Mucosa of descending colon (tissue), 3 donors: ENCODE results near the gene HBQ1. TPM values are rescaled to one million over a fixed set of nuclear protein-coding genes. Genes with fewer than 3 reads are reported as not detected.
"Not testable (repeated sequence)": the region's sequence is repeated elsewhere in the genome, so short reads cannot be mapped to it uniquely, and the experiment has no call there.

Source experiments
- ATAC-seq: fragments of 200-7000 bp; cut with Tn5 transposase; one replicate; pipeline ENCODE4 v1.9.1; 2020; ENCODE audit warnings: mild to moderate bottlenecking, moderate library complexity
- DNase-seq, 3 donors: peaks; one replicate each; pipeline ENCODE4 v3.0.0-alpha.2; 2020
- H3K36me3 ChIP-seq: fragments of 200-600 bp; one replicate; pipeline ENCODE4 v1.8.0; 2021; ENCODE audit warnings: low read depth, mild to moderate bottlenecking
- H3K4me1 ChIP-seq: fragments of 200-600 bp; one replicate; pipeline ENCODE4 v1.8.0; 2021; ENCODE audit warnings: low read depth, mild to moderate bottlenecking
- H3K4me3 ChIP-seq: fragments of 200-600 bp; one replicate; pipeline ENCODE4 v1.8.0; 2021; ENCODE audit warnings: mild to moderate bottlenecking
- H3K9me3 ChIP-seq: fragments of 200-600 bp; one replicate; pipeline ENCODE4 v1.8.0; 2021; ENCODE audit warnings: mild to moderate bottlenecking
- intact Hi-C, 2 donors: fragments of 100-400 bp; cut with DNase I in 1 of 2; cut with micrococcal nuclease in 1 of 2; formaldehyde crosslinking; loops; one replicate each; pipeline versions ENCODE4 v1.11.0 to v1.11.1; 2022; cut with DNase I, micrococcal nuclease
- total RNA-seq, 3 donors: library from RNA; stranded (reverse); fragmentation: NEBNext Ultra II Directional in 2 of 3; extraction: Animal tissue kit (Norgen Biotek cat#: 25700) in 2 of 3; gene quantifications; one replicate each; pipeline versions ENCODE4 v1.2.1 to v1.2.4, GENCODE V29; 2021 to 2023
- TF ChIP-seq, protein P1 (sequence below): fragments of 200-600 bp; IDR thresholded peaks from one replicate; pipeline ENCODE4 v1.8.0; 2022; ENCODE audit warnings: antibody characterized with exemption, mild to moderate bottlenecking
- donor health status: DM: no; HTN: no; CAD: no; lungs with moderate emphysema.
- donor health status: DM: no; HTN: no; CAD: no.
- donor health status: DM: no; HTN: yes; CAD: no.

The HBQ1 gene
- total RNA-seq, 3 donors from 2014 or later = not detected

DNA sequence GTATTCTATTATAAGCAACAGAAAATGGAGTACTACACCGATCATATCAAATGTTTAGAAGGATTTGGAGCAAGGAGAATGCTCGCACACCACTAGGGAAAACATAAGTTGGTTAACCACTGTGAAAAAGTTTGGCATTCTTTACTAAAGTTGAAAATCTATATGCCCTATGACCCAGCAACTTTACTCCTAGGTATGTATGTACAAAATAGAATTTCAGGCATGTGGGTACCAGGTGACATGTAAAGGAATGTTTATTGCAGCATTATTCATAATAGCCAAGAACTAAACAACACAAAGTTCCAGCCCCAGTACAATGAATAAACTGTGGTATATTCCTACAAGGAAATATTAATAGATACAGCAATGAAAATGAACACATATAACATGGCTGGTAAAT is 33.6 kb upstream of the HBQ1 start:
- Histone ChIP-seq H3K4me3 (no peak overlapping the region), H3K9me3 (no peaks in the 10 kb centered on the region), H3K4me1 (no peaks in the 10 kb centered on the region), H3K36me3 (no peaks in the 10 kb centered on the region)
- intact Hi-C loops = no loop called here
- TF ChIP-seq, protein P1, sequence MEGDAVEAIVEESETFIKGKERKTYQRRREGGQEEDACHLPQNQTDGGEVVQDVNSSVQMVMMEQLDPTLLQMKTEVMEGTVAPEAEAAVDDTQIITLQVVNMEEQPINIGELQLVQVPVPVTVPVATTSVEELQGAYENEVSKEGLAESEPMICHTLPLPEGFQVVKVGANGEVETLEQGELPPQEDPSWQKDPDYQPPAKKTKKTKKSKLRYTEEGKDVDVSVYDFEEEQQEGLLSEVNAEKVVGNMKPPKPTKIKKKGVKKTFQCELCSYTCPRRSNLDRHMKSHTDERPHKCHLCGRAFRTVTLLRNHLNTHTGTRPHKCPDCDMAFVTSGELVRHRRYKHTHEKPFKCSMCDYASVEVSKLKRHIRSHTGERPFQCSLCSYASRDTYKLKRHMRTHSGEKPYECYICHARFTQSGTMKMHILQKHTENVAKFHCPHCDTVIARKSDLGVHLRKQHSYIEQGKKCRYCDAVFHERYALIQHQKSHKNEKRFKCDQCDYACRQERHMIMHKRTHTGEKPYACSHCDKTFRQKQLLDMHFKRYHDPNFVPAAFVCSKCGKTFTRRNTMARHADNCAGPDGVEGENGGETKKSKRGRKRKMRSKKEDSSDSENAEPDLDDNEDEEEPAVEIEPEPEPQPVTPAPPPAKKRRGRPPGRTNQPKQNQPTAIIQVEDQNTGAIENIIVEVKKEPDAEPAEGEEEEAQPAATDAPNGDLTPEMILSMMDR = no peak
- no peak for ATAC-seq
- no peak for DNase-seq

DNA sequence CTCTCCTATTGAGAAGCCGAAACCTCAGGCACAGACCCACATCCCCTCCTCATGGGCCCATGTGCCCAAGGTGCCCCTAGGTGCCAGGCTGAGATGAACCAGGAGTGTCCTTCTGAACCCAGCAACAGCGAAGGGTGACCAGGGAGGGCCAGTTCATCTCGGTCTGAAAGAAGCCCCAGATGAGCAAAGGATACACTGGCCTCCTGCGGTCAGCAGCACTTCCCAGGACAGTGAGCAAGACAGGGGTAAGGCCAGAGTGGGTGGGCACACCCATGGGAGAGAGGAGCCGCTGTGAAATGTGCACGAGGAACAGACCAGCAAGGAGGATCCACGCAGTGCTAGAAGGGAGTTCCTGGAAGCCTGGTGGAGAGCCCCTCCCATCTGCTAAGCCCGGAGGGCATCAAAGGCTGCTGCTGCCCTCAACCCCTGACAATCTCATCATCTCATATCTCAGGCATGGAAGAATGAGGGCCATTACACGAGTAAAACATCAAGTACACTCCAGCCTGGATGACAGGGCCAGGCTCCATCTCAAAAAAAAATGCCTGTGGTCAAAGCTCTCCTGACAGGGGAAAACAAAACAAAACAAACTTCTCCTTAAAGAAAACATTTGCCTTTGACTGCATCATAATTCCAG is 31.1 kb upstream of the HBQ1 start:
- intact Hi-C loops = no loop called here
- TF ChIP-seq, protein P1 = no peak
- H3K4me1 ChIP-seq = no peaks in the 10 kb centered on the region
- ATAC-seq = no peak
- no peaks in the 10 kb centered on the region for H3K36me3 ChIP-seq
- H3K4me3 ChIP-seq = no peak overlapping the region
- no peak for DNase-seq
- H3K9me3 ChIP-seq = no peaks in the 10 kb centered on the region

DNA sequence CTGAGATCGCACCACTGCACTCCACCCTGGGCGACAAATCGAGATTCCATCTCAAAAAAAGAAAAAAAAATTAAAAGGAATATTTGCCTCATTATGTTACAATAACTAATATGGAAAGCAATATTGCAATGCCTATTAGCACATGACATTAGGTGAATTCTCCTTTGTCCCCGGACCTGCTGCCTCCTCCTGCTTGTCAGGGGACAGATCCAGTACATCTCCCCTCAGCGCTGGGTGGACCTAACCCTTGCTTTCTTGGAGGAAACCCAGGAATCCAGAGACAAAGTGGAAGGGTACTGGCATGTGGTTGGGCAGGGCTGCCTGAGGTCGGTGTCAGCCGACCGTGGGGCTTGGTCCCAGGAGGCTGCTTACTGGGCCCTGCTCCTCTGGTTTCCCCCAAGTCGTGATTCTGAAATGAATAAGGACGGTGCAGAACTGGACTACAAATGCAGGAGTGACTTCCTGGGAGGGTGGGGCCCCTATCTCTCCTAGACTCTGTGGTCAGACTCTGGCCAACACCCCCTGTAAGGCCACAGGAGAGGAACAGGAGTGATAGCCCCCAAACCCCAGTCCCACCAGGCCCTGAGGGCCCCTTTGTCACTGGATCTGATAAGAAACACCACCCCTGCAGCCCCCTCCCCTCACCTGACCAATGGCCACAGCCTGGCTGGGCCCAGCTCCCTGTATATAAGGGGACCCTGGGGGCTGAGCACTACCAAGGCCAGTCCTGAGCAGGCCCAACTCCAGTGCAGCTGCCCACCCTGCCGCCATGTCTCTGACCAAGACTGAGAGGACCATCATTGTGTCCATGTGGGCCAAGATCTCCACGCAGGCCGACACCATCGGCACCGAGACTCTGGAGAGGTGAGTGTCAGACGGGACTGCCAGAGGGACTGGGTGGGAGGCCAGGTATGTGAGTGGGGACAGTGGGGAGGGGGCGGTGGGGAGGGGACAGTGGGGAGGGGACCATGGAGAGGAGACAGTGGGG is 27.8 kb upstream of the HBQ1 start, which contains the start of gene HBZ:
HBZ (plus strand) TSS at position 504 of the 988 bp plus-strand sequence; CDS start at position 770, 266 bp downstream.
- no peaks in the 10 kb centered on the region for H3K36me3 ChIP-seq
- intact Hi-C loops = no loop called here

DNA sequence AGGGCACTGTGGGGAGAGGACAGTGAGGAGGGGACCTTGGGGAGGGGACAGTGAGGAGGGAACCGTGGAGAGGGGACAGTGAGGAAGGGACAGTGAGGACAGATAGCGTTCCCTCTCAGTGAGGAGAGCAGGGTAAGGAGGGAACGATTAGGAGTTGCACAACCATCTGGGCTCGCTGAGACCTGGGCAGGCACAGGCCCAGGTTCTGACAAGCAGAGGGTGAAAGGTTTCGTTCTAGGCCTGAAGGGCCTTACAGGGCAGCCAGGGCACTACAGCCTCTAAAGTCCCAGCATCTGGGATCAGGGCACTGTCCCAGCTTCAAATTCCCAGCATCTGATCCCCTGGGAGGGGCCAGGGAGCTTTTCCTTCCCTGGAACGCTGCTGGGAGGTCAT is 27.1 kb upstream of the HBQ1 start:
- H3K9me3 ChIP-seq, intact Hi-C loops: not testable (repeated sequence)
- peak; percentile 43 for ATAC-seq

More for the DNA sequence above, 27.8 kb upstream of the HBQ1 start, which contains the start of gene HBZ:
- Histone ChIP-seq H3K9me3 (no peaks in the 10 kb centered on the region), H3K4me3 (no peak within 1 kb of the TSS), H3K4me1 (peaks cover 10% of the 10 kb centered on the region)
- ATAC-seq (no peak), DNase-seq (no peak)
- TF ChIP-seq, protein P1 = no peak

DNA sequence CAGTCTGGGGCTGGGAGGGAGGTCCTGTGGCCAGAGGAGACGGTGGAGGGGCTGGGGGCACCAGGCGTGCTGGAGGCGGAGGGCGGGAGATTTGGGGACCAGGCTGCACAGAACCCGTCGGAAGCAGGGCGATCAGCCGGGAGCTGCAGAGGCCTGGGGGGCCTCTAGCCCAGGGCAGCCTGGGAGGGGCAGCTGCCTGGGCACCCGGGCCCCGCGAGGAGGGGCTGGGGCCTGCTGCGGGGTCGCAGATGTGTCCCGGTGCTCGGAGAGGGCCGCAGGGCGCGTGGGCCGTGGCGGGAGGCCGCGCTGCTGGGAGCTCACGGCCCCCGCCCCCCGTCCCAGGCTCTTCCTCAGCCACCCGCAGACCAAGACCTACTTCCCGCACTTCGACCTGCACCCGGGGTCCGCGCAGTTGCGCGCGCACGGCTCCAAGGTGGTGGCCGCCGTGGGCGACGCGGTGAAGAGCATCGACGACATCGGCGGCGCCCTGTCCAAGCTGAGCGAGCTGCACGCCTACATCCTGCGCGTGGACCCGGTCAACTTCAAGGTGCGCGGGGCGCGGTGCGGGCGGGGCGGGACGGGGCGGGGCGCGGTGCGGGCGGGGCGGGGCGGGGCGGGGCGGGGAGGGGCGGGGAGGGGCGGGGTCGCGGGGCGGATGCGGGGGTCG is 26.6 kb upstream of the HBQ1 start:
- peaks cover 10% of the 10 kb centered on the region for H3K4me1 ChIP-seq
- H3K4me3 ChIP-seq, intact Hi-C loops, DNase-seq, H3K36me3 ChIP-seq, H3K9me3 ChIP-seq: not testable (repeated sequence)
- peak; percentile 67 for ATAC-seq

More for the DNA sequence above, 27.1 kb upstream of the HBQ1 start:
- DNase-seq, H3K36me3 ChIP-seq, H3K4me3 ChIP-seq: not testable (repeated sequence)
- peaks cover 10% of the 10 kb centered on the region for H3K4me1 ChIP-seq

DNA sequence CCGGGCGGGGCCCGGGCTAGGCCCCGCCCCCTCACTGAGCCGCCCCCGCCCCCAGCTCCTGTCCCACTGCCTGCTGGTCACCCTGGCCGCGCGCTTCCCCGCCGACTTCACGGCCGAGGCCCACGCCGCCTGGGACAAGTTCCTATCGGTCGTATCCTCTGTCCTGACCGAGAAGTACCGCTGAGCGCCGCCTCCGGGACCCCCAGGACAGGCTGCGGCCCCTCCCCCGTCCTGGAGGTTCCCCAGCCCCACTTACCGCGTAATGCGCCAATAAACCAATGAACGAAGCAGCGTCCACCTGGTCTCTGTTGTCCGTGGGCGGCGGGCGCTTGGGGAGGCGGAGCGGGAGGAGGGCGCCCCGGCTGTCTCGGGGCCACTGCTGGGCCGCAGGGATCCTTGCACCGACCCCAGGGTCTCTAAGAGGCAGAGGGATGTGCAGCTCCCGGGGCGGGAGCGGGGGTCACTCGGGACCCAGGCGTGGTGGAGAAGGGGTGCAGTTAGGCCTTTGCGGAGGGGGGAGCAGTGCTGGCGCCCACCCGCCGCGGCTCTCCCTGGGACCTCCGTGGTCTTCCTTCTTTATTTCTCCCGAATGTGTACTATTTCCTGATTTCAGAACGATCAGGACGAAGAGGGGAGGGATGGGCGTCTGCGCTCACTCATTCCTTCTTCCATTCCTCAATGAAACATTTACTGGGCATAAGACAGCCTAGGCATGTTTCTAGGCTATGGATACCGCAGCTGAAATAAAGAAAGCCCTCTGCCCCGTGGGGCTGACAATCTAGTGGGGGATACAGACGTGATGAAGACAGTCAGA is 25.8 kb upstream of the HBQ1 start:
- no peak overlapping the region for H3K4me3 ChIP-seq
- ATAC-seq = peak; percentile 55
- peak in 1 of 3 donors; percentile 40 for DNase-seq
- TF ChIP-seq, protein P1 = no peak
- intact Hi-C loops = no loop called here
- H3K9me3 ChIP-seq = no peaks in the 10 kb centered on the region
- H3K36me3 ChIP-seq = no peaks in the 10 kb centered on the region
- peaks cover 10% of the 10 kb centered on the region for H3K4me1 ChIP-seq
